RPMI7951 (cell line): ENCODE measurements around the gene POU2AF2. TPM values are rescaled to one million over a fixed set of nuclear protein-coding genes. Genes with fewer than 3 reads are reported as not detected.

ENCODE experiments used
- DNase-seq: peaks from one replicate; pipeline ENCODE4 v3.0.0-alpha.2; 2012; ENCODE audit warnings: low read depth
- total RNA-seq: library from RNA; depleted of rRNA; stranded (reverse); fragments of >200 nt; shearing (Covaris generic); gene quantifications from 2 replicates; pipeline ENCODE4 v1.2.3, GENCODE V29; 2014; rRNA removed

POU2AF2 gene
- total RNA-seq, 1 experiment from 2014 or later: not detected

GRCh38 chr11:111330234-111330893, 84.8 kb downstream of the POU2AF2 start:
- DNase-seq: no peak

- peak; percentile 62 for DNase-seq
Observed at GRCh38 chr11:111331711-111332479, 86.4 kb downstream of the POU2AF2 start.

GRCh38 chr11:111334532-111335502, 89.3 kb downstream of the POU2AF2 start:
- no peak for DNase-seq

DNA sequence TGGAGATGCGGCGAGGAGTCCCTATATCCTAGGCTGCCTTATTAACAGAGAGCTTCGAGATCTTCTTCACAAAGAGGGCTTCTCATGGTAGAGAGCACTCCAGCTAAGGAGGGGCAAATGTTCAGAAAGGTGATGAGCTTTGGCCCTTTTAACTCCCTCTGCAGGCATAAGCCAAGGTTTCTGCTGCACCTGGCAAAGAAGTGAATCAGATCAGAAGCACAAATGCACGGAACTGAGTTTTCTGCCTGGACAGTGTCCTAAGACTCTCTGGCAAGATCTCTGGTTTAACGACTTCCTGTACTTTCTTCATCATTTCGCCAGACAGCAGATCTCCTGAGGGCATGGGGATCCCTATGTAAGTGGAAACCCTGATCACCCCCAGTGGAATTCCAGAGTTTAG, 90.0 kb downstream of the POU2AF2 start:
- peak; percentile 72 for DNase-seq

Other genes starting within 250 kb of the POU2AF2 start
- 0.24 TPM in 1 of 2 replicates, not detected in the other for gene POU2AF3, start 52.8 kb downstream of the POU2AF2 start, total RNA-seq
- gene POU2AF1, start 133.6 kb downstream of the POU2AF2 start, total RNA-seq: not detected in 2 replicates